H1 (cell line): ENCODE results near the gene CRTC2. TPM values are rescaled to one million over a fixed set of nuclear protein-coding genes. Genes with fewer than 3 reads are reported as not detected.
A peak's percentile ranks its signal among the peaks of the same experiment; 100 is the strongest.

Experiments used
- CTCF ChIA-PET: fragments of 300-600 bp; sonication (Branson Sonifier 250); formaldehyde crosslinking; loops from one replicate; lab custom pipeline; 2021; ENCODE audit not compliant: partially characterized antibody; lab: Charles Lee
- POLR2A ChIA-PET: fragments of 300-600 bp; sonication (Branson Sonifier 250); formaldehyde crosslinking; loops from one replicate; lab custom pipeline; 2021; ENCODE audit warnings: inconsistent platforms; ENCODE audit not compliant: partially characterized antibody; lab: Charles Lee
- DNase-seq, 2 experiments: peaks; one replicate each; pipeline versions ENCODE4 v3.0.0 to v3.0.0-alpha.2; 2010 to 2022; ENCODE audit warnings: low spot score in 2 of 2, low read depth in 1 of 2, mixed read lengths in 1 of 2
- FAIRE-seq: peaks from 2 replicates; lab custom pipeline; 2011; peaks lifted over from hg19 to GRCh38; lab: Jason Lieb, UNC
- H2AFZ ChIP-seq: 2 replicates; pipeline ENCODE4 v1.8.1; 2012; ENCODE audit warnings: low read length, inconsistent platforms
- H2AK5ac ChIP-seq: 2 replicates; pipeline ENCODE4 v1.6.1; 2013; ENCODE audit warnings: low read depth, low read length
- H2BK120ac ChIP-seq: replicated peaks from 2 replicates; pipeline ENCODE3; 2013; ENCODE audit warnings: low read depth, low read length, inconsistent platforms
- H2BK12ac ChIP-seq: 2 replicates; pipeline ENCODE4 v1.6.1; 2013; ENCODE audit warnings: low read depth, low read length
- H2BK15ac ChIP-seq: 2 replicates; pipeline ENCODE4 v1.6.1; 2013; ENCODE audit warnings: low read length
- H2BK20ac ChIP-seq: 2 replicates; pipeline ENCODE4 v1.6.1; 2013; ENCODE audit warnings: low read length
- H2BK5ac ChIP-seq: 2 replicates; pipeline ENCODE4 v1.6.1; 2013; ENCODE audit warnings: low read depth, low read length
- H3K14ac ChIP-seq: 2 replicates; pipeline ENCODE4 v1.6.1; 2013; ENCODE audit warnings: inconsistent platforms; ENCODE audit not compliant: insufficient read length
- H3K18ac ChIP-seq: 2 replicates; pipeline ENCODE4 v1.6.1; 2013; ENCODE audit warnings: low read length; ENCODE audit errors: extremely low read depth
- H3K23ac ChIP-seq: 2 replicates; pipeline ENCODE4 v1.6.1; 2013; ENCODE audit warnings: inconsistent platforms; ENCODE audit not compliant: insufficient read length
- H3K23me2 ChIP-seq: 2 replicates; pipeline ENCODE4 v1.6.1; 2013; ENCODE audit warnings: low read depth, low read length
- H3K27ac ChIP-seq: 2 replicates; pipeline ENCODE4 v1.6.1; 2011; ENCODE audit warnings: low read depth, low read length, inconsistent platforms
- H3K27me3 ChIP-seq, 4 experiments: replicated peaks in 1 of 4; 1 replicate in 1 of 4; 2 replicates in 3 of 4; pipeline versions ENCODE4 v1.6.1 to v1.8.1; 2011 to 2013; ENCODE audit warnings: low read length in 3 of 4, mild to moderate bottlenecking in 3 of 4, inconsistent platforms in 2 of 4, mixed read lengths in 2 of 4, moderate library complexity in 1 of 4; ENCODE audit not compliant: control insufficient read depth in 3 of 4, insufficient read depth in 3 of 4; ENCODE audit errors: extremely low read depth in 1 of 4
- H3K36me3 ChIP-seq, 4 experiments: 2 replicates each; pipeline versions ENCODE4 v1.6.1 to v1.8.1; 2011 to 2013; ENCODE audit warnings: mild to moderate bottlenecking in 4 of 4, low read length in 3 of 4, moderate library complexity in 2 of 4, control low read depth in 1 of 4, inconsistent platforms in 1 of 4; ENCODE audit not compliant: insufficient read depth in 4 of 4, control insufficient read depth in 2 of 4
- H3K4ac ChIP-seq: replicated peaks from 2 replicates; pipeline ENCODE3; 2013; ENCODE audit warnings: low read length, low read depth, mixed read lengths, inconsistent platforms; ENCODE audit not compliant: insufficient read length
- H3K4me1 ChIP-seq, 4 experiments: replicated peaks in 1 of 4; 1 replicate in 1 of 4; 2 replicates in 3 of 4; pipeline versions ENCODE4 v1.6.1 to v1.8.1; 2011 to 2013; ENCODE audit warnings: low read length in 3 of 4, inconsistent platforms in 2 of 4, mixed read lengths in 1 of 4; ENCODE audit not compliant: insufficient read depth in 4 of 4, control insufficient read depth in 3 of 4
- H3K4me2 ChIP-seq, 2 experiments: 2 replicates each; pipeline versions ENCODE4 v1.6.1 to v1.8.1; 2011 to 2013; ENCODE audit warnings: low read depth in 2 of 2, low read length in 2 of 2, control low read depth in 1 of 2, inconsistent platforms in 1 of 2, mild to moderate bottlenecking in 1 of 2; ENCODE audit not compliant: insufficient read depth in 1 of 2
- H3K4me3 ChIP-seq, 4 experiments: fragments of 200-600, 300-600 bp in 1 of 4; sonication (generic), shearing (Covaris generic), sonication (Bioruptor Twin) in 1 of 4; 2 replicates each; pipeline versions ENCODE4 v1.5.1 to v1.8.1; 2011 to 2016; ENCODE audit warnings: low read length in 4 of 4, low read depth in 3 of 4, control low read depth in 2 of 4, inconsistent platforms in 2 of 4, mild to moderate bottlenecking in 2 of 4, mixed read lengths in 1 of 4, moderate library complexity in 1 of 4; ENCODE audit not compliant: insufficient read depth in 2 of 4; ENCODE audit errors: extremely low read depth in 1 of 4
- H3K56ac ChIP-seq: replicated peaks from 2 replicates; pipeline ENCODE3; 2013; ENCODE audit warnings: low read depth, mild to moderate bottlenecking, mixed read lengths, low read length, inconsistent platforms; ENCODE audit not compliant: insufficient read length
- H3K79me1 ChIP-seq: 2 replicates; pipeline ENCODE4 v1.6.1; 2013; ENCODE audit warnings: low read depth, low read length, control low read depth
- H3K79me2 ChIP-seq, 2 experiments: 2 replicates each; pipeline versions ENCODE4 v1.6.1 to v1.8.1; 2012 to 2013; ENCODE audit warnings: low read length in 2 of 2, mild to moderate bottlenecking in 2 of 2, inconsistent platforms in 1 of 2; ENCODE audit not compliant: insufficient read depth in 2 of 2, control insufficient read depth in 1 of 2
- H3K9ac ChIP-seq, 4 experiments: replicated peaks in 1 of 4; 1 replicate in 1 of 4; 2 replicates in 3 of 4; pipeline versions ENCODE4 v1.6.1 to v1.8.1; 2011 to 2013; ENCODE audit warnings: low read depth in 3 of 4, low read length in 3 of 4, control low read depth in 2 of 4, mild to moderate bottlenecking in 2 of 4, moderate library complexity in 2 of 4, inconsistent platforms in 1 of 4; ENCODE audit errors: extremely low read depth in 1 of 4
- H3K9me3 ChIP-seq, 2 experiments: 2 replicates each; pipeline versions ENCODE4 v1.6.1 to v1.8.1; 2012 to 2013; ENCODE audit warnings: mild to moderate bottlenecking in 2 of 2, moderate library complexity in 2 of 2, control low read depth in 1 of 2, inconsistent platforms in 1 of 2, low read depth in 1 of 2, low read length in 1 of 2, mixed read lengths in 1 of 2; ENCODE audit not compliant: insufficient read depth in 2 of 2
- H4K20me1 ChIP-seq, 2 experiments: replicated peaks in 1 of 2; 2 replicates each; pipeline versions ENCODE3 to v1.8.1; 2011 to 2013; ENCODE audit warnings: inconsistent platforms in 2 of 2, low read length in 2 of 2, mild to moderate bottlenecking in 1 of 2; ENCODE audit not compliant: insufficient read depth in 2 of 2, control insufficient read depth in 1 of 2
- H4K5ac ChIP-seq: 2 replicates; pipeline ENCODE4 v1.6.1; 2013; ENCODE audit warnings: low read length, low read depth, mixed read lengths, inconsistent platforms; ENCODE audit not compliant: insufficient read length
- H4K8ac ChIP-seq: 2 replicates; pipeline ENCODE4 v1.8.0; 2013; ENCODE audit warnings: mild to moderate bottlenecking, moderate library complexity, low read length, inconsistent platforms; ENCODE audit not compliant: insufficient read depth; ENCODE audit errors: extremely low read depth
- H4K91ac ChIP-seq: replicated peaks from 2 replicates; pipeline ENCODE3; 2013; ENCODE audit warnings: low read length, mixed read lengths, inconsistent platforms; ENCODE audit not compliant: insufficient read length
- BRCA1 ChIP-seq: IDR thresholded peaks from 2 replicates; pipeline ENCODE4 v1.6.1; 2012; ENCODE audit warnings: low read depth, low read length, improper control_type of control experiment
- CREB1 ChIP-seq: IDR thresholded peaks from 2 replicates; pipeline ENCODE4 v1.6.1; 2012; ENCODE audit warnings: inconsistent platforms
- CTBP2 ChIP-seq: IDR thresholded peaks from 2 replicates; pipeline ENCODE4 v1.7.0; 2011; ENCODE audit warnings: borderline replicate concordance, mild to moderate bottlenecking, moderate library complexity, mixed read lengths, low read length; ENCODE audit not compliant: insufficient read depth, insufficient read length
- E2F6 ChIP-seq: IDR thresholded peaks from 2 replicates; pipeline ENCODE4 v1.6.1; 2012; ENCODE audit warnings: inconsistent platforms
- GABPA ChIP-seq: IDR thresholded peaks from 2 replicates; pipeline ENCODE4 v1.6.1; 2011; ENCODE audit warnings: mild to moderate bottlenecking, low read length, moderate library complexity, borderline replicate concordance; ENCODE audit not compliant: insufficient read depth
- MAFK ChIP-seq: IDR thresholded peaks from 2 replicates; pipeline ENCODE4 v1.6.1; 2012; ENCODE audit warnings: low read depth, mild to moderate bottlenecking, improper control_type of control experiment, low read length
- NRF1 ChIP-seq: IDR thresholded peaks from 2 replicates; pipeline ENCODE4 v1.6.1; 2011; ENCODE audit warnings: mild to moderate bottlenecking, low read depth, low read length, improper control_type of control experiment
- TEAD4 ChIP-seq: IDR thresholded peaks from 2 replicates; pipeline ENCODE4 v1.6.1; 2012; ENCODE audit warnings: low read depth, low read length, inconsistent platforms, mixed read lengths
- WGBS, 2 experiments: shearing (Covaris generic) in 1 of 2; methylation state at CpG; one replicate each; pipeline versions ENCODE4 v1.1.6 to v1.1.7; 2013 to 2015; ENCODE audit warnings: low lambda C conversion rate in 2 of 2, mixed read lengths in 2 of 2, inconsistent platforms in 1 of 2, low coverage in 1 of 2, missing lambda C conversion rate in 1 of 2; ENCODE audit not compliant: insufficient replicate concordance in 2 of 2, insufficient coverage in 1 of 2, insufficient read length in 1 of 2; ENCODE audit errors: extremely low coverage in 1 of 2, missing lambda C conversion rate in 1 of 2; 5-methylcytosine and 5-hydroxymethylcytosine counted together
- polyA plus RNA-seq, 7 experiments: library from polyadenylated mRNA; depleted of rRNA in 3 of 7; stranded (reverse) in 5 of 7; unstranded in 2 of 7; fragments of >200 nt in 5 of 7; fragments of 200-250 nt in 2 of 7; gene quantifications; 1 replicate in 5 of 7; 2 replicates in 1 of 7; 4 replicates in 1 of 7; pipeline versions ENCODE4 v1.2.1 to v1.2.3, GENCODE V29; 2011 to 2013; ENCODE audit warnings: missing spikeins in 2 of 7, mixed read lengths in 2 of 7
- total RNA-seq: library from RNA; stranded (reverse); fragmentation: NEBNext Ultra II Directional; extraction: Animal tissue kit (Norgen Biotek cat#: 25700); gene quantifications from 2 replicates; pipeline ENCODE4 v1.2.1, GENCODE V29; 2021

Gene CRTC2
- total and polyA plus RNA-seq, 2 of the 8 experiments (the other 6 are each of a cell fraction or from before 2014, with no cell fraction given) = 28.6 to 34.3 TPM

- Histone ChIP-seq H4K20me1 (peaks cover 3% of the 10 kb centered on the region in 2 experiments), H3K23me2 (peaks cover 6% of the 10 kb centered on the region; the same call in 1 of the 2 replicates), H3K79me1 (no peaks in the 10 kb centered on the region), H3K9ac (no peak overlapping the region), H3K27me3 (no peaks in the 10 kb centered on the region), H2BK120ac (no peak overlapping the region), H3K4me3 (no peak overlapping the region), H4K8ac (no peak overlapping the region; the same call in 1 of the 2 replicates), H2BK20ac (no peak overlapping the region), H3K79me2 (peaks cover 0 to 18% of the 10 kb centered on the region in 2 experiments; a peak in 2 of 4 replicates), H3K4me2 (peak overlapping the region in 1 of 2 experiments; percentile 69; a peak in 1 of 4 replicates), H2AFZ (no peak overlapping the region), H2AK5ac (no peak overlapping the region), H2BK15ac (no peak overlapping the region), H3K18ac (no peak overlapping the region), H3K4ac (no peak overlapping the region), H3K23ac (no peak overlapping the region), H2BK12ac (no peak overlapping the region), H4K5ac (no peak overlapping the region), H3K4me1 (peaks cover 0 to 5% (median 2%) of the 10 kb centered on the region in 4 experiments; a peak in 2 of 7 replicates), H3K56ac (no peak overlapping the region), H2BK5ac (no peak overlapping the region), H3K14ac (no peak overlapping the region), H3K9me3 (no peaks in the 10 kb centered on the region), H4K91ac (no peak overlapping the region), H3K27ac (no peak overlapping the region), H3K36me3 (peaks cover 6 to 28% (median 20%) of the 10 kb centered on the region in 4 experiments; a peak in 5 of 8 replicates)
- DNase-seq (no peak), FAIRE-seq (no peak)
- WGBS, 2 experiments = 89% methylated on average over 15 of the region's 15 CpGs; no CpG with 5 or more reads in 1 of the 2 experiments
- CTCF ChIA-PET = interaction anchor here (0.6 to 4.2 kb wide), 18 partner anchors 10 to 433 kb away, joined by 3 to 31 read pairs (median 4); partner anchors contain the start of genes CREB3L4, CRTC2 and RAB13
- TF ChIP-seq CREB1 = peak; percentile 82
- no peak for TF ChIP-seq MAFK
- no peak for TF ChIP-seq GABPA
- TF ChIP-seq BRCA1 = no peak
- TF ChIP-seq E2F6 = no peak
- no peak for TF ChIP-seq TEAD4
- TF ChIP-seq NRF1 = no peak
- no peak for TF ChIP-seq CTBP2
- POLR2A ChIA-PET = interaction anchor here (1.1 to 11.4 kb wide), 12 partner anchors 10 to 147 kb away, joined by 3 to 75 read pairs (median 35); partner anchors contain the start of genes CREB3L4, CRTC2, GATAD2B and JTB
Observed at GRCh38 chr1:153944005-153944826, 14.2 kb downstream of the CRTC2 start.
